ENCODE measurements around the gene CRIM1. TPM values are rescaled to one million over a fixed set of nuclear protein-coding genes. Genes with fewer than 3 reads are reported as not detected.

CRIM1 gene
- total RNA-seq, 1 donor, result 949 TPM

GRCh38 chr2:36597003-36597531 is 241.5 kb downstream of the CRIM1 start:
- DNase-seq (ENCODE audit: low read depth), result no peak
- peak overlapping the region; percentile 90 for H3K4me3 ChIP-seq (ENCODE audit: low read depth, low read length)
- TF ChIP-seq, protein P1, sequence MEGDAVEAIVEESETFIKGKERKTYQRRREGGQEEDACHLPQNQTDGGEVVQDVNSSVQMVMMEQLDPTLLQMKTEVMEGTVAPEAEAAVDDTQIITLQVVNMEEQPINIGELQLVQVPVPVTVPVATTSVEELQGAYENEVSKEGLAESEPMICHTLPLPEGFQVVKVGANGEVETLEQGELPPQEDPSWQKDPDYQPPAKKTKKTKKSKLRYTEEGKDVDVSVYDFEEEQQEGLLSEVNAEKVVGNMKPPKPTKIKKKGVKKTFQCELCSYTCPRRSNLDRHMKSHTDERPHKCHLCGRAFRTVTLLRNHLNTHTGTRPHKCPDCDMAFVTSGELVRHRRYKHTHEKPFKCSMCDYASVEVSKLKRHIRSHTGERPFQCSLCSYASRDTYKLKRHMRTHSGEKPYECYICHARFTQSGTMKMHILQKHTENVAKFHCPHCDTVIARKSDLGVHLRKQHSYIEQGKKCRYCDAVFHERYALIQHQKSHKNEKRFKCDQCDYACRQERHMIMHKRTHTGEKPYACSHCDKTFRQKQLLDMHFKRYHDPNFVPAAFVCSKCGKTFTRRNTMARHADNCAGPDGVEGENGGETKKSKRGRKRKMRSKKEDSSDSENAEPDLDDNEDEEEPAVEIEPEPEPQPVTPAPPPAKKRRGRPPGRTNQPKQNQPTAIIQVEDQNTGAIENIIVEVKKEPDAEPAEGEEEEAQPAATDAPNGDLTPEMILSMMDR (IDR thresholded peaks at IDR 0.05; ENCODE audit: insufficient read depth, low read depth, low read length), result no peak

DNA sequence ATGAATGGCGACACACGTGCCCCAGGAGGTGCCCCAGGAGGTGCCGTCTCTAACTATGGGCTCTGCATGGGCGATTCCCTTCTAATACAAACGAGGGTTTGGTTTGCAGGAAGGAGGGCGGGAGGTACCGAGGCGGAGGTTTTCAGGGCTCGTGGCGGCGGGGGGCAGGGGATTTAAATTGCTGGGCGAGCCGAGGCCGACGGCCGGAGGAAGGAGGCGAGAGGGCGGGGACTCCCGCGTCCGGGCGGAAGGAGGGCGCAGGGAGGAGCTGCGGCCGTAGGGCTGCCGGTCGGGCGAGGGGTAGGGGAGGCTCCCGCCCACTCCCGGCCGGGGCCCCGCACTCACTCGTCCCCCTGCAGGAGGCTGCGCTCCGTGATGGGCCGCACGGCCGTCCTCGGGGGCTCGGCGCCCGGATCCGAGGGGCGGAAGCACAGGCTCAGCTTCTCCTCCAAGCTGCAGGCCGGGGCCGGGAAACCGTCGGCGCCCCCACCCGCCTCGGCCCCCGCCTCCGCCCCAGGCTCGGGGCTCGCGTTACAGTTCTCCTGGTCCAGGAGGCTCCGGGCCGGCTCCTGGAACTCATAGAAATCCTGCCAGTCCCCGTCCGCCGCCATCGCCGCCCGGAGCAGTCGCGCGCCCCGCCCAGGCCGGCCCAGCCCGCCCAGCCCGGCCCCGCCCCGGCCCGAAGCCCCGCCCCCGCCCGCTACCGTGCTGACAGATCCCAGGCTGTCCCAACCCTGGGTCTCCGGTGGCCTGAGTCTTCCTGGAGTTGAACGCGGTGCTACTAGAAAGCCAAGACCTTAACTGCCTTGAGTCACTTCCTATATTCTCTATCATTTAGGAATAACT is 242.2 kb downstream of the CRIM1 start, which contains the start of gene FEZ2:
TSS of gene FEZ2 (minus strand) at position 637 of the 846 bp plus-strand sequence. CDS start at position 611, 26 bp downstream.
- TF ChIP-seq, protein P1 (IDR thresholded peaks at IDR 0.05; ENCODE audit: insufficient read depth, low read depth, low read length), result no peak

More for the DNA sequence above, 242.2 kb downstream of the CRIM1 start, which contains the start of gene FEZ2:
- peak; percentile 76 for DNase-seq (ENCODE audit: low read depth)
- peak within 1 kb of the TSS; percentile 90 for H3K4me3 ChIP-seq (ENCODE audit: low read depth, low read length)

Other genes starting within 250 kb of the CRIM1 start
- 53.1 and 56.6 TPM in 2 replicates for gene FEZ2, start 242.4 kb downstream of the CRIM1 start, total RNA-seq

Measured in fibroblast of villous mesenchyme (primary cell).